Panc1 (cell line): ENCODE measurements around the gene OST4. TPM values are rescaled to one million over a fixed set of nuclear protein-coding genes. Genes with fewer than 3 reads are reported as not detected.
"Not testable (repeated sequence)": the region's sequence is repeated elsewhere in the genome, so short reads cannot be mapped to it uniquely, and the experiment has no call there.

Experiments used
- ATAC-seq: fragments of 200-7000 bp; cut with Tn5 transposase; 2 replicates; pipeline ENCODE4 v1.9.1; 2020; ENCODE audit warnings: mild to moderate bottlenecking, moderate library complexity
- BruUV-seq: library from RNA; stranded (reverse); fragments of 400-500 nt; replicated peaks from 2 replicates; lab custom pipeline; 2021; lab: Mats Ljungman, UMichigan
- CTCF ChIA-PET: fragments of 300-600 bp; sonication (Branson Sonifier 250); formaldehyde crosslinking; loops from one replicate; lab custom pipeline; 2022; ENCODE audit warnings: antibody characterized with exemption; lab: Charles Lee
- POLR2A ChIA-PET: fragments of 300-600 bp; sonication (Branson Sonifier 250); formaldehyde crosslinking; loops from one replicate; lab custom pipeline; 2022; ENCODE audit warnings: antibody characterized with exemption; lab: Charles Lee
- DNase-seq: peaks from one replicate; pipeline ENCODE4 v3.0.0-alpha.2; 2010; ENCODE audit warnings: low read depth, low spot score
- H3K27ac ChIP-seq: 2 replicates; pipeline ENCODE4 v1.5.1; 2011; ENCODE audit warnings: mild to moderate bottlenecking, low read length, inconsistent platforms
- H3K27me3 ChIP-seq: fragments of 200-500 bp; sonication (Bioruptor generic); 2 replicates; pipeline ENCODE4 v1.6.0; 2014; ENCODE audit warnings: low read length, inconsistent platforms; ENCODE audit not compliant: control insufficient read depth, insufficient read depth
- H3K36me3 ChIP-seq: fragments of 200-500 bp; sonication (Bioruptor generic); 2 replicates; pipeline ENCODE4 v1.5.1; 2014; ENCODE audit warnings: inconsistent platforms, mild to moderate bottlenecking, low read length, moderate library complexity; ENCODE audit not compliant: control insufficient read depth, insufficient read depth
- H3K4me1 ChIP-seq: 2 replicates; pipeline ENCODE4 v1.5.1; 2011; ENCODE audit warnings: inconsistent platforms, mild to moderate bottlenecking, low read length, moderate library complexity; ENCODE audit not compliant: control insufficient read depth, insufficient read depth
- H3K4me3 ChIP-seq, 2 experiments: 2 replicates each; pipeline ENCODE4 v1.5.1; 2011 to 2012; ENCODE audit warnings: low read depth in 2 of 2, low read length in 2 of 2, mild to moderate bottlenecking in 2 of 2, inconsistent platforms in 1 of 2, moderate library complexity in 1 of 2
- H3K9me3 ChIP-seq: fragments of 200-500 bp; sonication (Bioruptor generic); 2 replicates; pipeline ENCODE4 v1.5.1; 2014; ENCODE audit warnings: low read depth, mild to moderate bottlenecking, inconsistent platforms, low read length, moderate library complexity; ENCODE audit not compliant: control insufficient read depth, insufficient read depth
- CTCF ChIP-seq: fragments of 450-650 bp; IDR thresholded peaks from 2 replicates; pipeline ENCODE4 v1.5.1; 2017; ENCODE audit warnings: mild to moderate bottlenecking
- POLR2AphosphoS5 ChIP-seq: IDR thresholded peaks from 2 replicates; pipeline ENCODE4 v1.6.1; 2012; ENCODE audit warnings: mild to moderate bottlenecking, low read depth, low read length, moderate library complexity
- SIN3A ChIP-seq: IDR thresholded peaks from 2 replicates; pipeline ENCODE4 v1.6.1; 2012; ENCODE audit warnings: low read depth, mild to moderate bottlenecking, low read length, moderate library complexity, borderline replicate concordance; ENCODE audit not compliant: insufficient read depth
- TCF7L2 ChIP-seq: IDR thresholded peaks from 2 replicates; pipeline ENCODE4 v1.6.1; 2011; ENCODE audit warnings: mild to moderate bottlenecking, low read depth, low read length, inconsistent platforms
- in situ Hi-C: cut with HindIII; loops from 2 replicates; pipeline ENCODE4 v1.10.0; 2016; ENCODE audit warnings: low sequenced_read_pairs, low pct_unique_long_range_greater_than_20kb
- intact Hi-C: fragments of 100-400 bp; cut with micrococcal nuclease; formaldehyde crosslinking; loops from one replicate; pipeline ENCODE4 v1.10.0; 2022; ENCODE audit not compliant: unreplicated experiment
- total RNA-seq: library from RNA; stranded (reverse); gene quantifications from one replicate; pipeline ENCODE4 v1.2.1, GENCODE V29; 2021; ENCODE audit not compliant: unreplicated experiment
- TF ChIP-seq, protein P1 (sequence below), 2 experiments: IDR thresholded peaks; 2 replicates each; pipeline ENCODE4 v1.6.1; 2011 to 2012; ENCODE audit warnings: low read depth in 2 of 2, control low read depth in 1 of 2, low read length in 1 of 2, mild to moderate bottlenecking in 1 of 2, moderate library complexity in 1 of 2; ENCODE audit not compliant: insufficient read depth in 1 of 2

OST4 gene
- total RNA-seq, 1 experiment from 2014 or later, result 219 TPM

- Histone ChIP-seq H3K27me3 (no peaks in the 10 kb centered on the region), H3K4me3 (no peak overlapping the region), H3K4me1 (peaks cover 7% of the 10 kb centered on the region), H3K27ac (no peak overlapping the region), H3K9me3 (no peaks in the 10 kb centered on the region), H3K36me3 (no peaks in the 10 kb centered on the region)
- BruUV-seq, result no TSS peak
- intact Hi-C loops, result no loop called here
- ChIA-PET CTCF (no interaction called here), POLR2A (no interaction called here)
- DNase-seq (no peak), ATAC-seq (no peak)
- in situ Hi-C loops, result no loop called here
- TF ChIP-seq SIN3A (no peak), POLR2AphosphoS5 (no peak), TCF7L2 (no peak), CTCF (no peak)
- TF ChIP-seq, protein P1, sequence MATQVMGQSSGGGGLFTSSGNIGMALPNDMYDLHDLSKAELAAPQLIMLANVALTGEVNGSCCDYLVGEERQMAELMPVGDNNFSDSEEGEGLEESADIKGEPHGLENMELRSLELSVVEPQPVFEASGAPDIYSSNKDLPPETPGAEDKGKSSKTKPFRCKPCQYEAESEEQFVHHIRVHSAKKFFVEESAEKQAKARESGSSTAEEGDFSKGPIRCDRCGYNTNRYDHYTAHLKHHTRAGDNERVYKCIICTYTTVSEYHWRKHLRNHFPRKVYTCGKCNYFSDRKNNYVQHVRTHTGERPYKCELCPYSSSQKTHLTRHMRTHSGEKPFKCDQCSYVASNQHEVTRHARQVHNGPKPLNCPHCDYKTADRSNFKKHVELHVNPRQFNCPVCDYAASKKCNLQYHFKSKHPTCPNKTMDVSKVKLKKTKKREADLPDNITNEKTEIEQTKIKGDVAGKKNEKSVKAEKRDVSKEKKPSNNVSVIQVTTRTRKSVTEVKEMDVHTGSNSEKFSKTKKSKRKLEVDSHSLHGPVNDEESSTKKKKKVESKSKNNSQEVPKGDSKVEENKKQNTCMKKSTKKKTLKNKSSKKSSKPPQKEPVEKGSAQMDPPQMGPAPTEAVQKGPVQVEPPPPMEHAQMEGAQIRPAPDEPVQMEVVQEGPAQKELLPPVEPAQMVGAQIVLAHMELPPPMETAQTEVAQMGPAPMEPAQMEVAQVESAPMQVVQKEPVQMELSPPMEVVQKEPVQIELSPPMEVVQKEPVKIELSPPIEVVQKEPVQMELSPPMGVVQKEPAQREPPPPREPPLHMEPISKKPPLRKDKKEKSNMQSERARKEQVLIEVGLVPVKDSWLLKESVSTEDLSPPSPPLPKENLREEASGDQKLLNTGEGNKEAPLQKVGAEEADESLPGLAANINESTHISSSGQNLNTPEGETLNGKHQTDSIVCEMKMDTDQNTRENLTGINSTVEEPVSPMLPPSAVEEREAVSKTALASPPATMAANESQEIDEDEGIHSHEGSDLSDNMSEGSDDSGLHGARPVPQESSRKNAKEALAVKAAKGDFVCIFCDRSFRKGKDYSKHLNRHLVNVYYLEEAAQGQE (IDR thresholded peaks at IDR 0.05; ENCODE audit: insufficient read depth in 1 of 2, low read depth in 2 of 2, low read length in 1 of 2), result no peak
Measured at GRCh38 chr2:27076323-27076722, 4.9 kb upstream of the OST4 start.

DNA sequence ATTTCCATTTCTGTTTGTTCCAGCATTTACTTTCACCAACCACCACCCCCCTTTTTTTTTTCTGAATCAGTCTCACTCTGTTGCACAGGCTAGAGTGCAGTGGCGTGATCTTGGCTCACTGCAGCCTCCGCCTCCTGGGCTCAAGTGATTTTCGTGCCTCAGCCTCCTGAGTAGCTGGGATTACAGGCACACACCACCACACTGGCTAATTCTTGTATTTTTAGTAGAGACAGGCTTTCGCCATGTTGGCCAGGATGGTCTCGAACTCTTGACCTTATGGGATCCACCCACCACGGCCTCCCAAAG is 4.1 kb upstream of the OST4 start:
- H3K9me3 ChIP-seq, H3K27ac ChIP-seq, DNase-seq, CTCF ChIA-PET, intact Hi-C loops, H3K27me3 ChIP-seq, H3K4me3 ChIP-seq, in situ Hi-C loops, H3K36me3 ChIP-seq, ATAC-seq, H3K4me1 ChIP-seq, BruUV-seq: not testable (repeated sequence)
- POLR2A ChIA-PET, result interaction anchor here (0.7 kb wide), 1 partner anchor 9 kb away, joined by 3 read pairs; no protein-coding TSS in a partner anchor

DNA sequence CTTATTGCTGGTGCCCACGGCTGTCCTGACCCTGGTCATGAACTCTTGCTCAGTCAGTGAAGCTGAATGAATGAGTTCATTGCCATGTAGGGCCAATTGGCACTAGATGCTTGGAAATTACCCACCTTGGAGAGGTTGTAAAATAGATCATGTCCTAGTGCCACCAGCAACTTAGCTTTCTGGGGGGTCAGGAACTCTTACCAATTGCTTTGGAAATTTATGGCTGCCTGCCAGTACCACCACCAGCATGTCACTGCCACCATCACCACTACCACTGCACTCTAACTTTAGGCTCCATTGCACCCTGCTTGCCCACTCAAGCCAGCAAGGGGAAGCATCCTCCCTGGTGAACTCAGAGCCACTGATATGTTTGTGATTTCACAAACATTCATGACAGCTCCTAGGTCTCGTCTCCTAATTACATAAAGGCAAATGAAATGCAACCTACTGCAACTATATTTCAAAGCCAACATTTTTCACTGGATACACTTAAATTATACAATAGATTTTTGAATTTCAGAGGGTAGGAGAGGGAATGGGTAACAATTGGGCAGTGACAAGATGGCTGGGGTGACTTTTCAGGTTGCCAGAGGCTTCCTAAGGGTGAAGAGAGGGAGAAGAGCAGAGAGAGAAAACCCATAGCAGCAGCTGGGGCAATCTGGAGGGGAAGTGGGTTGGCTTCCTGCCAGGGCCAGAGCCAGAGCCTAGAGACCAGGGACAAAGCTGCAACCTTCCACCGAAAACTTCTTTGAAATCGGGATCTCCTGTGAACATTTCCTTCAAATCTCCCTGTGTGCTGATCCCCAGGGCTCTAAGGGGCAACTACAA is 3.5 kb upstream of the OST4 start:
- ChIA-PET CTCF (no interaction called here), POLR2A (interaction anchor here (0.7 kb wide), 1 partner anchor 8 kb away, joined by 3 read pairs; no protein-coding TSS in a partner anchor)
- BruUV-seq, result no TSS peak
- TF ChIP-seq TCF7L2 (no peak), SIN3A (no peak), POLR2AphosphoS5 (no peak), CTCF (no peak)
- TF ChIP-seq, protein P1 (IDR thresholded peaks at IDR 0.05; ENCODE audit: insufficient read depth in 1 of 2, low read depth in 2 of 2, low read length in 1 of 2), result no peak
- H3K9me3 ChIP-seq, result no peaks in the 10 kb centered on the region
- no peak overlapping the region for H3K27ac ChIP-seq
- ATAC-seq (no peak), DNase-seq (no peak)
- in situ Hi-C loops (no loop called here), intact Hi-C loops (no loop called here)
- no peak overlapping the region for H3K4me3 ChIP-seq
- H3K27me3 ChIP-seq, result no peaks in the 10 kb centered on the region
- peaks cover 14% of the 10 kb centered on the region for H3K4me1 ChIP-seq
- H3K36me3 ChIP-seq, result no peaks in the 10 kb centered on the region
